NCI-H1417 treated with DMSO at 0.1 percent for 48 hours (cell line): ENCODE data around the gene CUX1.
"Not testable (repeated sequence)": the region's sequence is repeated elsewhere in the genome, so short reads cannot be mapped to it uniquely, and the experiment has no call there.

Experiments
- DNase-seq: peaks from one replicate; lab custom pipeline; 2025; lab: John Stamatoyannopoulos, UW

The CUX1 gene

DNA sequence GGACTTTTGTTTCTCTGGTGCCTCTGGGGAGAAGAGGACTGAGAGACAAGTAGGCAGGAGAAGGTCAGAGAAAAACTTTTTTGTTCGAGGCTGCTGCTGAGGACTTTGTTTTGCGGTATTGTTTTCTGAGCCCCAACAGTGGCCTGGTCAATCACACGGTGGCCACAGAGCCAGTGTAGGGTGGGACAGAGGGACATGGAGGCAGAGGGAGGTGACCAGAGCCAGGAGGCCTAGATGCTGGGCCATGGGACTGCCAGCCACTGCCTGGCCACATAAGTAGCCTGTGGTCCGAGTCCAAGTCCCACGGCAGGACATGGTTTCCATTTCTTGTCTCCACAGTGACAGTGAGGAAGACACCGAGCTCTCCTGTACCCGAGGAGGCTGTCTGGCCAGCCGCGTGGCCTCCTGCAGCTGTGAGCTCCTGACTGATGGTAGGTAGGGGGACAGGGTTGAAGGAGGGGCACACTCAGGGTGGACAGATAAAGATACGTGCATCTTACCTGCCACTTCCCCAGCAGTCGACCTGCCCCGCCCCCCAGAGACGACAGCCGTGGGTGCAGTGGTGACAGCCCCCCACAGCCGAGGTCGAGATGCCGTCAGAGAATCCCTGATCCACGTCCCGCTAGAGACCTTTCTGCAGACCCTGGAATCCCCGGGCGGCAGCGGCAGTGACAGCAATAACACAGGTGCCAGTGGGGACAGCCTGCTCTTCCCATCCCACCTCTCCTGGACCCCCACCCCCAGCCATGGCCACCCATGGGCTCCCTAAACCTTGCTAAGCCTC, 496.8 kb downstream of the CUX1 start:
- no peak for DNase-seq

DNA sequence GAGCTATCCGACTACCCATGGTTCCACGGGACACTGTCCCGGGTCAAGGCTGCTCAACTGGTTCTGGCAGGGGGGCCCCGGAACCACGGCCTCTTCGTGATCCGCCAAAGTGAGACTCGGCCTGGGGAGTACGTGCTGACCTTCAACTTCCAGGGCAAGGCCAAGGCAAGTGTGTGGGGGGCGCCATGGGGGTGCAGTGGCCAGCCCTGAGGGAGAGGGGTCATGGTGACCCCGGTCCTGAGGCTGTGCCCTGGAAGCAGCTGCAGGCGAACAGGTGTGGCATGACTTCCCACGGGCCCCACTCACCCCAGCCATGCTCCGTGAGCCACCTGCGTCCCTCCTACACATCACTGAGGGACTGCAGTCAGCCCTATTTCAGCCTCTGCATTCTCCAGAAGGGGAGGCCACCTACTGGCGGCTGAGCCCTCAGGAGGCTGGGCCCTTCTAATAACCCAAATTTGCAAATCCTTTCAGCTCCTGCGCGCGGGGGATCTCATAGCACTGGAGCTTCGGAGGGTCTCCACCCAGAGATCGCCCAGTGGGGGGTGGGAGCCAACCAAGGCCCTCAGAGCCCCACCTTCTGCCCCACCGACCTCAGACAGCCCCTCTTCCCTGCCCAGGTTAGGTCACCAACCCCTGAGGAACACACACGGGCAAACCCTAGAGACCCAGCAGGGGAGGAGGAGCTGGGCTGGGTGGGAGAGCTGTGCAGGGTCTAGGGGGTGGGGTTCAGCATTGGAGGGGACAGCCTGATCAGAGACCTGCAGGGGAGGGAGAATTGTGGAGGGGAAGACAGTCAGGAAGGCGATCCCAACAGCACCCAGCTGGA, 500.0 kb downstream of the CUX1 start:
- DNase-seq, result no peak

DNA sequence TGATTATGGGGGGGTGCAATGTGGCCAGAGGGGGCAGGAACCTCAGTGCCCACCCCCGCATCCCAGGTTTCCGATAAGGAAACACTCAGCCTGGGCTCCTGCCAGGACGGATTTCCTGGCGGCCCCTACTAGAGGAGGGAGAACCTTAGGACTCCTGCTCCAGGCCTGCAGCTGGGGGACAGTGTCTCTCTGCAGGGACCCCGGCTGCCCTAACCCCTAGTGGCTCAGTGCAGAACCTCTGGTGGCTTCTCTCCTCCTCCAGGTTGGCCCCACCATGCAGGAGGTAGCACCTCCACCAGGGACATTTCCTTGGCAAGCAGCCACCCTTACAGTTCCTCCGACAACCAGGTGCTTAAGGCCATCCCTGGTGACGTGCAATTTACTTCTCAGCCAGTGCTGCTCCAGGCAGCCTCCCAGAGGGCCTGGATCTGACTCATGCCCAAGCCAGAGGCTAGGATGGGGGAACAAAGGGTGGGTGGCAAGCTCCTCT, 501.1 kb downstream of the CUX1 start:
- DNase-seq, result no peak

DNA sequence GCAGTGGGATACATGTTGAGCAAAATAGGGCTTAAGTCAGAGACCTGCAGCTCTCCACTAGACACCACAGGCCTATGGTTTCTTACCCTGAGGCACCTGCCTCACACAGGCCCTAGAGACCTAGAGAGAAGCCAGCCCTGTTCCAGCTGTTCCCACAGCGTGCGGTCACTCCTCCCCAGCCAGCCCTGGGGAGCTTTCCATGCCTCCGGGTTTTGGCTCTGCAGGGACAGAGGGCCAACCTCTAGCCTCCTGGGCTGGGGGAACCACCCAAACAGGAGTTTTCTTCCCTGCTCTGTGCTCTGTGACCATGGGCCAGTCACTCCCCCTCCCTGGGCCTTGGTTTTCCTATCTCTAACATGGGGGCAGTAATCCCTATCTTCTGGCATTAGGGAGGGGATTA, 502.2 kb downstream of the CUX1 start:
- DNase-seq, result no peak

- no peak for DNase-seq
These were observed 502.8 kb downstream of the CUX1 start for GRCh38 chr7:102320181-102320580.

GRCh38 chr7:102320601-102321350, 503.4 kb downstream of the CUX1 start:
- DNase-seq, result no peak

DNA sequence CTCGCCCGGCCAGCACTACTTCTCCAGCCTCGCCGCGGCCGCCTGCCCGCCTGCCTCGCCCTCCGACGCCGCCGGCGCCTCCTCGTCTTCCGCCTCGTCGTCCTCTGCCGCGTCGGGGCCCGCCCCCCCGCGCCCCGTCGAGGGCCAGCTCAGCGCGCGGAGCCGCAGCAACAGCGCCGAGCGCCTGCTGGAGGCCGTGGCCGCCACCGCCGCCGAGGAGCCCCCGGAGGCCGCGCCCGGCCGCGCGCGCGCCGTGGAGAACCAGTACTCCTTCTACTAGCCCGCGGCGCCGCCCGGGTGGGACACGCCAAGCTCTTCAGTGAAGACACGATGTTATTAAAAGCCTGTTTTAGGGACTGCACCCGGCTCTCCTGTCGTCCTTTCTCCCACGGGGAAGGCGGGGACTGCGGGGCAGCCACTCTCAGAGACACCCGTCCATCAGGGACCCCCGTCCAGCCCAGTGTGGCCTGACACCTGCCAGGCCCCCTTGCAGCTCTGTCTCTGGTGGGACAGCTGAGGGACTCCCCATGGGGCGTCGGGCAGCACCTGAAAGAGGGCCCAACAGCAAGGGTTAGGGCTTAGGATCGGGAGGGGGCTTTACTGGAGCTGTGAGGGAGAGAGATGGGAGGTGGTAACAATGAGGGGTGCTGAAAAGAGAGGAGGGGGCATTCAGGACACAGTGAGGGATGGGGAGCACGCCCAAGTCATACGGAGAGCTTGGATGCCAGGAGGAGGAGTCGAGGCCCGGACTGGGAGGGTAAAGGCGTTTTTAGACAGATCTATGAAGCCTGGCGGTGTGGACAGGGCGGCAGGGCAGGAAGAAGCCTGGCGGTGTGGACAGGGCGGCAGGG, 504.1 kb downstream of the CUX1 start:
- DNase-seq, result no peak

- no peak for DNase-seq
These were observed 504.8 kb downstream of the CUX1 start for GRCh38 chr7:102322202-102322715.

DNA sequence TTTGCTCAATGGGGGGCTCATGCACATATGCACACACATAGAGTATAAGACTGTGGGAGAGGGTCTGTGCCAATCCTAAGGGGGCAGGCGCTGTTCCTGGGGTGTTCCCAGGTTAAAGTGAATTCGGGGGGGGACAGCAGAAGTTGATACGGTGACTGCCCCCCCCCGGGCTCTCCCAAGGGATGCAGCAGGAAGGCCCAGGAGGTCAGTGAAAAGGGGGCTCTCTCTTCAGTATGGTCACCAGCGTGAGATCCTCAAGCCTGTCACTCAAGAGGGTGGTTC, 506.4 kb downstream of the CUX1 start:
- DNase-seq, result no peak

GRCh38 chr7:102325106-102325505, 507.7 kb downstream of the CUX1 start:
- DNase-seq, result not testable (repeated sequence)

GRCh38 chr7:102326157-102326889, 508.9 kb downstream of the CUX1 start:
- no peak for DNase-seq

DNA sequence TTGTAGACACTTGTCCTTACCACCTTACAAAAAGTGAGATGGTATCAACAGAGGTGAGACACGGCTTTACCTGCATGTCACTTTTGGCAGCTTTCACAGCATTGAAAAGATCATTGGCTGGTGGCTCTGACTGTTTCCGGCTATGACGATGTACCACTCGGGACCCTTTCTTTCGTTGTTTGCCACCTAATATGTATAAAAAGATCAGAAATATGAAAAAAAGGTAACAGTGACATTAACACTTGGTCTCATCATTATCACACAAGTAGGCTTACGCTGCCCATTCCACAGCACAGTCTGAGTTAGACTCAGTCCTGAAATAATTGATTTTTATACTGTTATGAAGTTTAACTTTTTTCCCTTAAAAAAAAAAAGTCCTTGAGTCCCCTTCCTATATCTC, 509.8 kb downstream of the CUX1 start:
- not testable (repeated sequence) for DNase-seq

DNA sequence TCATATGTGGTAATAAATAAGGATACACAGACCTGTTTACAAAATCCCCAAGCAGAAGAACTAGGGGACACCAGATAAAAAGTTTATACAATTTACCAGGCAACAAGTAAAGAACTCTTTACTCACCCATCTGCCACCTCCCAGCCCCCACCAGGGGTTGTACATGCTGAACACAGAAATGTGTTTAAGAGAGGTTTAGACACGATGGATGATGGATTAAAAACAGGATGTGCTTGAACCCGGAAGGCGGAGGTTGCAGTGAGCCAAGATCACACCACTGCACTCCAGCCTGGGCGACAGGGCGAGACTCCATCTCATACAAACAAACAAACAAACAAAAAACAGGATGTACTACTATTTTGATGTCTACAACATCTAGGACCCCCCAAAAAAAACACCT, 511.4 kb downstream of the CUX1 start:
- DNase-seq, result not testable (repeated sequence)

DNA sequence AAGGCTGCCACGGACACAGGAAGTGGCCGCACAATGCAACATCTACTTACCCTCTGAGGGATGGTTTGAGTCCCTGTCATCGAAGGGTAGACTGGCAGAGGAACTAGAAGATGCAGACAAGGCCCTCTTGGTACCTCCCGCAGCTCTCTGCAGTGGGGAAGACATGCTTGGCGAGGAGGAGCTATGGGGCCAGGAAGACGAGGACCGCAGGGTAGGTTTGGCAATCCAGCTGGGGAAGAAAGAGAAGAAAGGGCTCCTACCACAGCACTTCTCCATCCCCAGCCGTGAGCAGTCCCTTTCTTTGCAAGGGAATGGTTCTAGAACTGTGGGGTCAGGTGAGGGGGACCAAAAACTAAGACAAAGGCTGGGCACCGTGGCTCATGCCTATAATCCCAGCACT, 511.9 kb downstream of the CUX1 start:
- not testable (repeated sequence) for DNase-seq

DNA sequence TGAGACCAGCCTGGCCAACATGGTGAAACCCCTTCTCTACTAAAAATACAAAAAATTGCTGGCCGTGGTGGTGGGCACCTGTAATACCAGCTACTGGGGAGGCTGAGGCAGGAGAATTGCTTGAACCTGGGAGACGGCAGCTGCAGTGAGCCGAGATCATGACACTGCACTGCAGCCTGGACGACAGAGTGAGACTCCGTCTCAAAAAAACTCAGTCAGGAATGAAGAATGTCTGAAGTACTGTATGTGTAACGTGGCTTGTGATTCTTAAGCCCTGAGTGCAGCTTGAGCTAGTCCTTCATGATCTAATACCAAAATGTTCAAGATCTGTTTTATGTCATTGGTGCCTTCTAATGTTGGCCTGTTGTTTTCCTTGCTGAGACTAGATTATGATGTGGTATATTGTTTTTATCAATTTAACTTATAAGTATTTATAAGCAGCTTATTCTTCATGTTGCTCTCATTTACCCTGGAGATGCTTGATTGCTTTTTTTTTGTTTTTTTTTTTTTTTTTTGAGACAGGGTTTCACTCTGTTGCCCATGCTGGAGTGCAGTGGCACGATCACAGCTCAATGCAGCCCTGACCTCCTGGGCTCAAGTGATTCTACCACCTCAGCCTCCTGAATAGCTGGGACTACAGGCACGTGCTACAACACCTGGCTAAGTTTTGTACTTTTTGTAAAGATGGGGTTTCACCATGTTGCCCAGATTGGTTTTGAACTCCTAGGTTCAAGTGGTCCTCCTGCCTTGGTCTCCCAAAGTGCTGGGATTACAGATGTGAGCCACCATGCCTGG, 513.4 kb downstream of the CUX1 start:
- not testable (repeated sequence) for DNase-seq
